SK-N-SH treated with all-trans-retinoic acid at 6 μM for 48 hours (cell line): ENCODE results near the gene PRMT3.
"Not testable (repeated sequence)": the region's sequence is repeated elsewhere in the genome, so short reads cannot be mapped to it uniquely, and the experiment has no call there.

Experiments used
- ATAC-seq: fragments of 200-7000 bp; cut with Tn5 transposase; 3 replicates; pipeline ENCODE4 v1.9.1; 2020; ENCODE audit warnings: mild to moderate bottlenecking, moderate library complexity
- ARNTL ChIP-seq: fragments of 450-650 bp; formaldehyde crosslinking; IDR thresholded peaks from 2 replicates; pipeline ENCODE4 v1.5.0; 2020; ENCODE audit warnings: low read depth, mild to moderate bottlenecking, moderate library complexity, borderline replicate concordance
- CSDC2 ChIP-seq: fragments of 250-450 bp; sonication (Bioruptor Pico); IDR thresholded peaks from 2 replicates; pipeline ENCODE4 v1.5.0; 2020; ENCODE audit warnings: mild to moderate bottlenecking, moderate library complexity
- ISL1 ChIP-seq: fragments of 250-450 bp; sonication (Bioruptor Pico); IDR thresholded peaks from 2 replicates; pipeline ENCODE4 v2.1.2; 2022; ENCODE audit warnings: mild to moderate bottlenecking, moderate library complexity
- OSR1 ChIP-seq: fragments of 250-450 bp; sonication (Bioruptor Pico); IDR thresholded peaks from 2 replicates; pipeline ENCODE4 v1.8.0; 2022; ENCODE audit warnings: moderate library complexity, mild to moderate bottlenecking, inconsistent platforms
- PPARA ChIP-seq: fragments of 250-450 bp; sonication (Bioruptor Pico); IDR thresholded peaks from 2 replicates; pipeline ENCODE4 v1.5.0; 2020; ENCODE audit warnings: mild to moderate bottlenecking, borderline replicate concordance
- SNAI2 ChIP-seq: fragments of 250-450 bp; sonication (Bioruptor Pico); IDR thresholded peaks from 2 replicates; pipeline ENCODE4 v1.5.0; 2020; ENCODE audit warnings: mild to moderate bottlenecking, moderate library complexity
- TCF4 ChIP-seq: fragments of 250-450 bp; sonication (Bioruptor Pico); IDR thresholded peaks from 2 replicates; pipeline ENCODE4 v1.8.0; 2021; ENCODE audit warnings: mild to moderate bottlenecking, moderate library complexity, borderline replicate concordance
- TOX ChIP-seq: fragments of 250-450 bp; sonication (Bioruptor Pico); IDR thresholded peaks from 2 replicates; pipeline ENCODE4 v1.8.0; 2021; ENCODE audit warnings: mild to moderate bottlenecking, moderate library complexity, borderline replicate concordance
- ZFP3 ChIP-seq: fragments of 250-450 bp; sonication (Bioruptor Pico); IDR thresholded peaks from 2 replicates; pipeline ENCODE4 v1.5.0; 2020; ENCODE audit warnings: mild to moderate bottlenecking, moderate library complexity
- ZFP30 ChIP-seq: fragments of 450-650 bp; formaldehyde crosslinking; IDR thresholded peaks from 2 replicates; pipeline ENCODE4 v1.5.0; 2022; ENCODE audit warnings: mild to moderate bottlenecking, moderate library complexity
- ZNF70 ChIP-seq: fragments of 450-650 bp; formaldehyde crosslinking; IDR thresholded peaks from 2 replicates; pipeline ENCODE4 v1.5.0; 2020; ENCODE audit warnings: mild to moderate bottlenecking, moderate library complexity
- ZNF8 ChIP-seq: fragments of 450-650 bp; formaldehyde crosslinking; IDR thresholded peaks from 2 replicates; pipeline ENCODE4 v1.5.0; 2020; ENCODE audit warnings: mild to moderate bottlenecking, moderate library complexity
- TF ChIP-seq, protein P1 (sequence below): fragments of 250-450 bp; sonication (Bioruptor Pico); IDR thresholded peaks from 2 replicates; pipeline ENCODE4 v1.8.0; 2021; ENCODE audit warnings: low read depth, mild to moderate bottlenecking, moderate library complexity, borderline replicate concordance
- TF ChIP-seq, protein P2 (sequence below): fragments of 250-450 bp; sonication (Bioruptor Pico); IDR thresholded peaks from 2 replicates; pipeline ENCODE4 v1.5.1; 2020; ENCODE audit warnings: low read depth, mild to moderate bottlenecking, moderate library complexity
- TF ChIP-seq, protein P3 (sequence below): fragments of 250-450 bp; sonication (Bioruptor Pico); IDR thresholded peaks from 2 replicates; pipeline ENCODE4 v1.5.0; 2020; ENCODE audit warnings: mild to moderate bottlenecking, moderate library complexity

PRMT3 gene

DNA sequence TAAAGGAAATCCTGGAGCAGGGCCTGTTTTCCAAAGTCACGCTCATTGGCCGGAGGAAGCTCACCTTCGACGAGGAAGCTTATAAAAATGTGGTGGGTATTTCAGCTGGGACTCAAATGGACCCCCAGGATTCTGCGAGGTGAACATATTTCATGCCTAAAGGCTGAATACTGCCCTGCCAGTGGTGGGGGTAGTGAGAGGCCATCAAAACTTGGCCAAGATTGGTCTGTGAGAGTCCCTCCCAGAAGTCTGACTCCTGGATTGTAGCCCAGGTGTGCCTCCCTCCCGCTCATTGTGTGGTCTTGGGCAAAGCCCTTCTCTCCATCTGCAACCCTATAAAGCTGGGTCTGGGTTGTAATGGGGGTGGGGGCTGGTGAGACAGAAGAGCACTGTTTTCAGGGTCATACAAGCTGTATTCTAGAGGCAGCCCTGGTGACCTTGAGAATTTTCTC is 23.1 kb upstream of the PRMT3 start (continued):
- TF ChIP-seq, protein P1, sequence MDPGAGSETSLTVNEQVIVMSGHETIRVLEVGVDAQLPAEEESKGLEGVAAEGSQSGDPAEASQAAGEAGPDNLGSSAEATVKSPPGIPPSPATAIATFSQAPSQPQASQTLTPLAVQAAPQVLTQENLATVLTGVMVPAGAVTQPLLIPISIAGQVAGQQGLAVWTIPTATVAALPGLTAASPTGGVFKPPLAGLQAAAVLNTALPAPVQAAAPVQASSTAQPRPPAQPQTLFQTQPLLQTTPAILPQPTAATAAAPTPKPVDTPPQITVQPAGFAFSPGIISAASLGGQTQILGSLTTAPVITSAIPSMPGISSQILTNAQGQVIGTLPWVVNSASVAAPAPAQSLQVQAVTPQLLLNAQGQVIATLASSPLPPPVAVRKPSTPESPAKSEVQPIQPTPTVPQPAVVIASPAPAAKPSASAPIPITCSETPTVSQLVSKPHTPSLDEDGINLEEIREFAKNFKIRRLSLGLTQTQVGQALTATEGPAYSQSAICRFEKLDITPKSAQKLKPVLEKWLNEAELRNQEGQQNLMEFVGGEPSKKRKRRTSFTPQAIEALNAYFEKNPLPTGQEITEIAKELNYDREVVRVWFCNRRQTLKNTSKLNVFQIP (CRISPR knock-in tag) = no peak
- no peak for TF ChIP-seq TCF4 (CRISPR knock-in tag)
- TF ChIP-seq PPARA = no peak
- no peak for TF ChIP-seq OSR1 (CRISPR knock-in tag)
- TF ChIP-seq SNAI2 (CRISPR knock-in tag) = no peak
- TF ChIP-seq, protein P2, sequence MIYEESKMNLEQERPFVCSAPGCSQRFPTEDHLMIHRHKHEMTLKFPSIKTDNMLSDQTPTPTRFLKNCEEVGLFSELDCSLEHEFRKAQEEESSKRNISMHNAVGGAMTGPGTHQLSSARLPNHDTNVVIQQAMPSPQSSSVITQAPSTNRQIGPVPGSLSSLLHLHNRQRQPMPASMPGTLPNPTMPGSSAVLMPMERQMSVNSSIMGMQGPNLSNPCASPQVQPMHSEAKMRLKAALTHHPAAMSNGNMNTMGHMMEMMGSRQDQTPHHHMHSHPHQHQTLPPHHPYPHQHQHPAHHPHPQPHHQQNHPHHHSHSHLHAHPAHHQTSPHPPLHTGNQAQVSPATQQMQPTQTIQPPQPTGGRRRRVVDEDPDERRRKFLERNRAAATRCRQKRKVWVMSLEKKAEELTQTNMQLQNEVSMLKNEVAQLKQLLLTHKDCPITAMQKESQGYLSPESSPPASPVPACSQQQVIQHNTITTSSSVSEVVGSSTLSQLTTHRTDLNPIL (CRISPR knock-in tag) = no peak
- TF ChIP-seq ZNF8 (CRISPR knock-in tag) = no peak
- TF ChIP-seq ZFP30 (CRISPR knock-in tag) = no peak
- TF ChIP-seq ZFP3 (CRISPR knock-in tag) = no peak
- TF ChIP-seq CSDC2 (CRISPR knock-in tag) = no peak
- TF ChIP-seq TOX (CRISPR knock-in tag) = no peak

DNA sequence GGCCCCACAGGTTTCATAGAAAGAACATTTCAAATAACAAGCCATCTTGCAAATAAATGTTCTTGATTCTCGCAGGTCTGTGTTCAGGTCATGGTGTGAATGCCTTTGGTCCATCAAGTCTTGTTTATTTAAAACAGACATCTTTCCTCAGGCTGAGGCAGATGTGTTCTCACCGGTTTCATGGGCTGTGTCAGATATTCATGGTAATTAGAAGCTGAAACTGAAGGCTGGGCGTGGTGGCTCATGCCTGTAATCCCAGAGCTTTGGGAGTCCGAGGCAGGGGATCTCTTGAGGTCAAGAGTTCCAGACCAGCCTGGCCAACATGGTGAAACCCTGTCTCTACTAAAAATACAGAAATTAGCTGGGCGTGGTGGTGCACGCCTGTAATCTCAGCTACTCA is 22.1 kb upstream of the PRMT3 start:
- ATAC-seq = not testable (repeated sequence)

DNA sequence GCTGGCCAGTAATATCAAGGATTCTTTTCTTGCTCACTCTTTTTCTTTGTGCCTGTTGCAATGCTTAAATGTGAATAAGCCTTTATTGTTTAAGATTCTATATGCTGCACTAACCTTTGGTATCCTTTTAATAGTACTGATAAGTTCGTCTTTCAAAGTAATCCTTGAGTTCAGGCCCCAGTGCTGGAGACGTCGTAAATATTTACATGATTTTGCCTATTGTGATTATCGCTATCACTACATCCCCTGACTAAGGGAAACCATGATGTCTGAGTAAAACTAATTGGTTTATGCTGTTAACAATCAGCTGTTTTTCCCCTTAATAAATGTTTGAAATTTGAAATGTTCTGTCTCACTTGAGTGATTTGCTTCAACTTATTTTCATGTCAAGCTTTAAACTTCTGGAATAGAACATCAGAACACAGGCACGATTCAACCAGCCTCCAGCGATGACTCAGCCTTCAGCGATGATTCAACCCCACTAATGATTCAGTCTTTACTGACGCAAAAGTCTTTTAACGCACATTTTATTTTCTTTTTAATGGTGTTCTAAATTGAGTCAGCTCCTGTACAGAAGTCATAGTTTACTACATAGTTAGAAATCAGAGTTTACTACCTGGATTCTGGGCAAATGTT is 20.1 kb upstream of the PRMT3 start:
- no peak for TF ChIP-seq CSDC2 (CRISPR knock-in tag)
- no peak for TF ChIP-seq ARNTL (CRISPR knock-in tag)
- TF ChIP-seq SNAI2 (CRISPR knock-in tag) = no peak
- TF ChIP-seq TOX (CRISPR knock-in tag) = no peak; the same call in 1 of the 2 replicates
- peak; percentile 82 for TF ChIP-seq ISL1 (CRISPR knock-in tag)
- TF ChIP-seq ZNF70 (CRISPR knock-in tag) = no peak
- TF ChIP-seq, protein P3, sequence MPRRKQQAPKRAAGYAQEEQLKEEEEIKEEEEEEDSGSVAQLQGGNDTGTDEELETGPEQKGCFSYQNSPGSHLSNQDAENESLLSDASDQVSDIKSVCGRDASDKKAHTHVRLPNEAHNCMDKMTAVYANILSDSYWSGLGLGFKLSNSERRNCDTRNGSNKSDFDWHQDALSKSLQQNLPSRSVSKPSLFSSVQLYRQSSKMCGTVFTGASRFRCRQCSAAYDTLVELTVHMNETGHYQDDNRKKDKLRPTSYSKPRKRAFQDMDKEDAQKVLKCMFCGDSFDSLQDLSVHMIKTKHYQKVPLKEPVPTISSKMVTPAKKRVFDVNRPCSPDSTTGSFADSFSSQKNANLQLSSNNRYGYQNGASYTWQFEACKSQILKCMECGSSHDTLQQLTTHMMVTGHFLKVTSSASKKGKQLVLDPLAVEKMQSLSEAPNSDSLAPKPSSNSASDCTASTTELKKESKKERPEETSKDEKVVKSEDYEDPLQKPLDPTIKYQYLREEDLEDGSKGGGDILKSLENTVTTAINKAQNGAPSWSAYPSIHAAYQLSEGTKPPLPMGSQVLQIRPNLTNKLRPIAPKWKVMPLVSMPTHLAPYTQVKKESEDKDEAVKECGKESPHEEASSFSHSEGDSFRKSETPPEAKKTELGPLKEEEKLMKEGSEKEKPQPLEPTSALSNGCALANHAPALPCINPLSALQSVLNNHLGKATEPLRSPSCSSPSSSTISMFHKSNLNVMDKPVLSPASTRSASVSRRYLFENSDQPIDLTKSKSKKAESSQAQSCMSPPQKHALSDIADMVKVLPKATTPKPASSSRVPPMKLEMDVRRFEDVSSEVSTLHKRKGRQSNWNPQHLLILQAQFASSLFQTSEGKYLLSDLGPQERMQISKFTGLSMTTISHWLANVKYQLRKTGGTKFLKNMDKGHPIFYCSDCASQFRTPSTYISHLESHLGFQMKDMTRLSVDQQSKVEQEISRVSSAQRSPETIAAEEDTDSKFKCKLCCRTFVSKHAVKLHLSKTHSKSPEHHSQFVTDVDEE (CRISPR knock-in tag) = no peak
- no peak for TF ChIP-seq OSR1 (CRISPR knock-in tag)
- ATAC-seq = peak; percentile 94

DNA sequence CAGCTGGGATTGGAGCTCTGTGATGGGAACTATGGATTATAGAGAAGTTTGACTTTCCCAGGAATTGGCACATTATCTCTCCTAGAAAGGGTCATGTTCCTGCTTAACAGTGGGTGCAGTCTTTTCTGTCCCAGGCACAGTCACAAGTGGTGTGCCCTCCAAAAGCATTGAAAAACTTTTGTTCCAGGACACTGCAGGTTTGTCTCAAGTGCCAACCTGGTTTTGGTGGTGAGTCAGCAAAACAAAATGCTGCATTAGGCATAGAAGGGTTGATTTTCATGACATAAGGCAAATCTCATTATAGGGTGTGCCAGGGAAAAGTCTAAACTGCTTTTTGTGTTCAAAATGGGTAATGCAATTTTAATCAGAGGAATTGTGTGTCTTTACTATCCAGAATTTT is 19.1 kb upstream of the PRMT3 start:
- TF ChIP-seq ISL1 (CRISPR knock-in tag) (peak; percentile 13; the same call in 1 of the 2 replicates), SNAI2 (CRISPR knock-in tag) (no peak)
- peak; percentile 53 for ATAC-seq

DNA sequence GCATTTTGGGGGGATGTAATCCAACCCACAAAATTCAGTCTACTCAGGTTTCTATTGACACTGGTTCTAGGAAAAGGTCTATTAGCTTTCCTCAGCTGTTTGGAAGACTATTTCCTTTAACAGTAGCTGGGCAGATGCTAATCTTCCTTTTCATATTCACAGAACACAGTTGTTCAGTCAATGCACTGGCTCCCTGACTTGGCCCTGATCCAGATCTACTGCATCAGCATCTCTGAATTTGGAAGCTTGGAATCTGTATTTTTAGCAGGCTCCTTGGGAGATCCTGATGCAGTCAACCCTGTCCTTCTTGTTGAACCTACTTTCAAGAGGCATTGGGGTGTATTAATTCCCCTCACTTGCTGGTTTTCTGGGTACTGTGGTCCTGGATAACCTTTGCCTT is 17.7 kb upstream of the PRMT3 start:
- TF ChIP-seq CSDC2 (CRISPR knock-in tag) = no peak
- TF ChIP-seq, protein P3 (CRISPR knock-in tag) = no peak
- no peak for ATAC-seq
